GM21367 (cell line): ENCODE results near the gene ZNF423.

Source experiments
- ATAC-seq: cut with Tn5 transposase; IDR thresholded peaks from one replicate; pipeline ENCODE4 v1.9.1; 2021; ENCODE audit not compliant: unreplicated experiment

The ZNF423 gene

GRCh38 chr16:49727611-49728010, 128.3 kb downstream of the ZNF423 start:
- no peak for ATAC-seq

- no peak for ATAC-seq
Observed at GRCh38 chr16:49726155-49726554, 129.8 kb downstream of the ZNF423 start.

GRCh38 chr16:49725651-49726050, 130.3 kb downstream of the ZNF423 start:
- no peak for ATAC-seq

- ATAC-seq: no peak
Observed at GRCh38 chr16:49724774-49725173, 131.1 kb downstream of the ZNF423 start.

GRCh38 chr16:49723310-49723709, 132.6 kb downstream of the ZNF423 start:
- no peak for ATAC-seq

GRCh38 chr16:49720225-49720624, 135.7 kb downstream of the ZNF423 start:
- ATAC-seq: no peak

- no peak for ATAC-seq
Observed at GRCh38 chr16:49717689-49718088, 138.2 kb downstream of the ZNF423 start.

GRCh38 chr16:49716339-49716934, 139.5 kb downstream of the ZNF423 start:
- no peak for ATAC-seq

GRCh38 chr16:49713770-49714169, 142.1 kb downstream of the ZNF423 start:
- ATAC-seq: no peak

- ATAC-seq: no peak
Observed at GRCh38 chr16:49712542-49712941, 143.4 kb downstream of the ZNF423 start.

- no peak for ATAC-seq
Observed at GRCh38 chr16:49712106-49712505, 143.8 kb downstream of the ZNF423 start.

GRCh38 chr16:49709057-49709456, 146.9 kb downstream of the ZNF423 start:
- no peak for ATAC-seq

GRCh38 chr16:49708491-49708890, 147.4 kb downstream of the ZNF423 start:
- ATAC-seq: no peak

- ATAC-seq: no peak
Observed at GRCh38 chr16:49706620-49707355, 149.1 kb downstream of the ZNF423 start.

- ATAC-seq: no peak
Observed at GRCh38 chr16:49704586-49705155, 151.2 kb downstream of the ZNF423 start.

- no peak for ATAC-seq
Observed at GRCh38 chr16:49703483-49703882, 152.4 kb downstream of the ZNF423 start.

GRCh38 chr16:49701789-49702494, 154.0 kb downstream of the ZNF423 start:
- ATAC-seq: no peak

GRCh38 chr16:49701065-49701685, 154.7 kb downstream of the ZNF423 start:
- no peak for ATAC-seq

GRCh38 chr16:49700251-49701064, 155.5 kb downstream of the ZNF423 start:
- no peak for ATAC-seq

- ATAC-seq: no peak
Observed at GRCh38 chr16:49699841-49700175, 156.1 kb downstream of the ZNF423 start.
